HG03469 (cell line): Measurements from ENCODE around the gene TUBB2B.
"Not testable (repeated sequence)": the region's sequence is repeated elsewhere in the genome, so short reads cannot be mapped to it uniquely, and the experiment has no call there.

Experiments
- ATAC-seq: cut with Tn5 transposase; IDR thresholded peaks from one replicate; pipeline ENCODE4 v1.9.1; 2021; ENCODE audit warnings: mild to moderate bottlenecking, moderate library complexity, moderate number of reproducible peaks; ENCODE audit not compliant: unreplicated experiment

Gene TUBB2B

GRCh38 chr6:3258720-3259490 is 31.5 kb upstream of the TUBB2B start, which contains the start of gene PSMG4:
Gene PSMG4 (plus strand): TSS chr6:3258947. CDS start chr6:3259023, 76 bp downstream.
- peak; percentile 30 for ATAC-seq

GRCh38 chr6:3258201-3258600 is 30.7 kb upstream of the TUBB2B start:
- ATAC-seq = no peak

- no peak for ATAC-seq
Observed at GRCh38 chr6:3253597-3253961, 26.1 kb upstream of the TUBB2B start.

- no peak for ATAC-seq
Observed at GRCh38 chr6:3252861-3253596, 25.6 kb upstream of the TUBB2B start.

- ATAC-seq = no peak
Observed at GRCh38 chr6:3252369-3252768, 24.9 kb upstream of the TUBB2B start.

- no peak for ATAC-seq
Observed at GRCh38 chr6:3251462-3252314, 24.2 kb upstream of the TUBB2B start.

GRCh38 chr6:3250231-3250675 is 22.8 kb upstream of the TUBB2B start:
- no peak for ATAC-seq

GRCh38 chr6:3249821-3250220 is 22.4 kb upstream of the TUBB2B start:
- ATAC-seq = no peak

- ATAC-seq = no peak
Observed at GRCh38 chr6:3247255-3248146, 20.0 kb upstream of the TUBB2B start.

- no peak for ATAC-seq
Observed at GRCh38 chr6:3245216-3245615, 17.8 kb upstream of the TUBB2B start.

GRCh38 chr6:3244832-3245161 is 17.3 kb upstream of the TUBB2B start:
- ATAC-seq = not testable (repeated sequence)

- ATAC-seq = no peak
Observed at GRCh38 chr6:3244003-3244831, 16.8 kb upstream of the TUBB2B start.

GRCh38 chr6:3242768-3243167 is 15.3 kb upstream of the TUBB2B start:
- ATAC-seq = no peak

GRCh38 chr6:3241745-3242144 is 14.3 kb upstream of the TUBB2B start:
- not testable (repeated sequence) for ATAC-seq

GRCh38 chr6:3240595-3240994 is 13.1 kb upstream of the TUBB2B start:
- no peak for ATAC-seq

- no peak for ATAC-seq
Observed at GRCh38 chr6:3239110-3239830, 11.8 kb upstream of the TUBB2B start.

- no peak for ATAC-seq
Observed at GRCh38 chr6:3237761-3238662, 10.6 kb upstream of the TUBB2B start.

GRCh38 chr6:3236005-3236404 is 8.6 kb upstream of the TUBB2B start:
- ATAC-seq = no peak
